Measurements from ENCODE around the gene RHBG. TPM values are rescaled to one million over a fixed set of nuclear protein-coding genes. Genes with fewer than 3 reads are reported as not detected.

The RHBG gene
- total and polyA plus RNA-seq, 2 experiments from 2014 or later, result 3.3 to 11.9 TPM

- Histone ChIP-seq H3K4me3 (no peak overlapping the region), H3K4me2 (no peak overlapping the region), H3K27ac (no peak overlapping the region), H3K27me3 (peaks cover 100% of the 10 kb centered on the region), H3K9me2 (replicated peaks; ENCODE audit: insufficient read depth) (no peaks in the 10 kb centered on the region), H3K9me3 (ENCODE audit: low read depth) (no peaks in the 10 kb centered on the region), H2AFZ (no peak overlapping the region), H3K79me2 (no peaks in the 10 kb centered on the region), H4K20me1 (ENCODE audit: insufficient read depth, poor library complexity, severe bottlenecking) (no peaks in the 10 kb centered on the region), H3K36me3 (replicated peaks; ENCODE audit: insufficient read depth, low read depth) (no peaks in the 10 kb centered on the region), H3K4me1 (ENCODE audit: insufficient read depth) (peaks cover 16% of the 10 kb centered on the region)
- 20% methylated on average over 14 of the region's 15 CpGs for whole genome bisulfite sequencing (ENCODE audit: low lambda C conversion rate, missing lambda C conversion rate)
- TF ChIP-seq EZH2 (IDR thresholded peaks at IDR 0.05; ENCODE audit: borderline replicate concordance) (no peak), EZH2phosphoT487 (IDR thresholded peaks at IDR 0.05; ENCODE audit: low read depth, severe bottlenecking, unreplicated experiment) (no peak), CTCF (IDR thresholded peaks at IDR 0.05; ENCODE audit: poor library complexity) (no peak)
- DNase-seq (ENCODE audit: low spot score), result no peak
Measured at GRCh38 chr1:156422602-156423091, 53.6 kb downstream of the RHBG start.

- no peaks in the 10 kb centered on the region for H3K9me2 ChIP-seq (replicated peaks; ENCODE audit: insufficient read depth)
- no peak overlapping the region for H2AFZ ChIP-seq
- H3K4me1 ChIP-seq (ENCODE audit: insufficient read depth), result peaks cover 16% of the 10 kb centered on the region
- TF ChIP-seq CTCF (IDR thresholded peaks at IDR 0.05; ENCODE audit: poor library complexity) (no peak), EZH2phosphoT487 (IDR thresholded peaks at IDR 0.05; ENCODE audit: low read depth, severe bottlenecking, unreplicated experiment) (no peak), EZH2 (IDR thresholded peaks at IDR 0.05; ENCODE audit: borderline replicate concordance) (no peak)
- 51% methylated on average over 7 of the region's 7 CpGs for WGBS (ENCODE audit: low lambda C conversion rate, missing lambda C conversion rate)
- no peak overlapping the region for H3K4me3 ChIP-seq
- no peaks in the 10 kb centered on the region for H3K9me3 ChIP-seq (ENCODE audit: low read depth)
- H3K79me2 ChIP-seq, result no peaks in the 10 kb centered on the region
- no peak overlapping the region for H3K4me2 ChIP-seq
- H3K27me3 ChIP-seq, result peaks cover 100% of the 10 kb centered on the region
- H3K36me3 ChIP-seq (replicated peaks; ENCODE audit: insufficient read depth, low read depth), result no peaks in the 10 kb centered on the region
- H3K27ac ChIP-seq, result no peak overlapping the region
- no peaks in the 10 kb centered on the region for H4K20me1 ChIP-seq (ENCODE audit: insufficient read depth, poor library complexity, severe bottlenecking)
- no peak for DNase-seq (ENCODE audit: low spot score)
Measured at GRCh38 chr1:156423422-156424352, 54.7 kb downstream of the RHBG start.

GRCh38 chr1:156424806-156425432 lies 55.9 kb downstream of the RHBG start:
- WGBS (ENCODE audit: low lambda C conversion rate, missing lambda C conversion rate), result 89% methylated on average over 10 of the region's 10 CpGs
- no peaks in the 10 kb centered on the region for H3K36me3 ChIP-seq (replicated peaks; ENCODE audit: insufficient read depth, low read depth)
- no peaks in the 10 kb centered on the region for H3K79me2 ChIP-seq
- peaks cover 15% of the 10 kb centered on the region for H3K4me1 ChIP-seq (ENCODE audit: insufficient read depth)
- no peaks in the 10 kb centered on the region for H3K9me3 ChIP-seq (ENCODE audit: low read depth)
- H3K27me3 ChIP-seq, result peaks cover 100% of the 10 kb centered on the region
- H3K4me2 ChIP-seq, result no peak overlapping the region
- DNase-seq (ENCODE audit: low spot score), result no peak
- no peak overlapping the region for H3K4me3 ChIP-seq
- no peaks in the 10 kb centered on the region for H4K20me1 ChIP-seq (ENCODE audit: insufficient read depth, poor library complexity, severe bottlenecking)
- TF ChIP-seq EZH2 (IDR thresholded peaks at IDR 0.05; ENCODE audit: borderline replicate concordance) (no peak), EZH2phosphoT487 (IDR thresholded peaks at IDR 0.05; ENCODE audit: low read depth, severe bottlenecking, unreplicated experiment) (no peak), CTCF (IDR thresholded peaks at IDR 0.05; ENCODE audit: poor library complexity) (no peak)
- no peak overlapping the region for H3K27ac ChIP-seq
- no peaks in the 10 kb centered on the region for H3K9me2 ChIP-seq (replicated peaks; ENCODE audit: insufficient read depth)
- no peak overlapping the region for H2AFZ ChIP-seq

Data from hepatocyte (in vitro differentiated cells).